ENCODE measurements around the gene RNF135. TPM values are rescaled to one million over a fixed set of nuclear protein-coding genes. Genes with fewer than 3 reads are reported as not detected.
"Not testable (repeated sequence)": the region's sequence is repeated elsewhere in the genome, so short reads cannot be mapped to it uniquely, and the experiment has no call there.

The RNF135 gene
- total and polyA plus RNA-seq, 9 donors, result 7.8 to 11.2 (median 9.3) TPM

DNA sequence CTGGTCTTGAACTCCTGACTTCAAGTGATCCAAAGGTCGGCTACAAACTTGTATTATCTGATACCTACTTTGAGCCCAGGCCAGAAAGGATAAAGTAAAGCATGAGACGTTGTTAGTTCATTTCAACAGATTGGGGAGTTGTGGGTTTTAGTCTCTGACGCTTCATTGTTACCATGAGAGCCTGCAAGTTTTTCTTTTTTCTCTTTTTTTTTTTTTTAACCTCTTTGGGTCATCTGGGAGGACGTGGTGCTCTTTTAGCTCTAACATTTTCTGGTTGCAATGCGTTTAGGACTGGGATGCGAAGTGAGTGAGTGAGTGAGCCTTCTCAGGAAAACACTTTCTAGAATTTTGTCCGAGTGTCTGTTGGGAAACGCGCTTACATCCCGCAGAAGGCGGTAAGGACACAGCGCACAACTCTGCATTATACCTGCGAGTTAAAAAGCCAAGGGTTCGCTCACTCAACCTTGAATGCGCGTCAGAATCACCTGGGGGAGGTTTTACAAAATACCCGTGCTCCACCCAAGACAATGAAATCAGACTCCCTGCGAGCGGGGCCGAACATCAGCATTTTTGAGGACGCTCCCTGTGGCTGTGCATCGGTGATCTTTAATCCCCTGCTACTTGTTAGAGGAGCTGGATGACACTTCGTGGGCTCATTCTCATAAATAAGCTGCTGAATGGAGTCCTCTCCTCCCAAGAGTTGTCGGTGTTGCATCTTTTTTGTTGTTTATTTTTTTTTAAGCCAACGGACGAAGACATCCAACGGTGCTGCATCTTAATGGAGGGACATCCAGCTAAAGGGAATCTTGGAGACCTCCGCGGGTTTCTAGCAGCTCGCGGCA, 629 bp upstream of the RNF135 start:
- Histone ChIP-seq H3K4me1 (ENCODE audit: control insufficient read depth, insufficient read depth, low read length) (peaks cover 4% of the 10 kb centered on the region), H3K36me3 (ENCODE audit: control insufficient read depth, insufficient read depth, low read length) (no peaks in the 10 kb centered on the region), H3K4me3 (ENCODE audit: low read length) (peak overlapping the region; percentile 63), H3K27ac (ENCODE audit: low read length) (peak overlapping the region; percentile 91), H3K9me3 (replicated peaks; ENCODE audit: control insufficient read depth, low read depth, low read length) (no peaks in the 10 kb centered on the region), H3K27me3 (ENCODE audit: control insufficient read depth, insufficient read depth, low read length) (no peaks in the 10 kb centered on the region)
- WGBS (ENCODE audit: insufficient coverage), result 6% methylated on average over 12 of the region's 31 CpGs
- DNase-seq, result peak; percentile 46

GRCh38 chr17:30975042-30975820, 4.4 kb downstream of the RNF135 start:
- peaks cover 3% of the 10 kb centered on the region for H3K9me3 ChIP-seq (replicated peaks; ENCODE audit: control insufficient read depth, low read depth, low read length)
- no peak overlapping the region for H3K27ac ChIP-seq (ENCODE audit: low read length)
- no peak for DNase-seq
- peaks cover 4% of the 10 kb centered on the region for H3K4me1 ChIP-seq (ENCODE audit: control insufficient read depth, insufficient read depth, low read length)
- no peaks in the 10 kb centered on the region for H3K27me3 ChIP-seq (ENCODE audit: control insufficient read depth, insufficient read depth, low read length)
- H3K36me3 ChIP-seq (ENCODE audit: control insufficient read depth, insufficient read depth, low read length), result no peaks in the 10 kb centered on the region
- WGBS (ENCODE audit: insufficient coverage), result 92% methylated on average over 7 of the region's 8 CpGs
- no peak overlapping the region for H3K4me3 ChIP-seq (ENCODE audit: low read length)

GRCh38 chr17:30979919-30980318, 9.1 kb downstream of the RNF135 start:
- not testable (repeated sequence) for H3K27ac ChIP-seq (ENCODE audit: low read length); H3K9me3 ChIP-seq (replicated peaks; ENCODE audit: control insufficient read depth, low read depth, low read length); DNase-seq; H3K27me3 ChIP-seq (ENCODE audit: control insufficient read depth, insufficient read depth, low read length); H3K36me3 ChIP-seq (ENCODE audit: control insufficient read depth, insufficient read depth, low read length); H3K4me3 ChIP-seq (ENCODE audit: low read length); H3K4me1 ChIP-seq (ENCODE audit: control insufficient read depth, insufficient read depth, low read length)
- WGBS (ENCODE audit: insufficient coverage), result no CpG with 5 or more reads among the region's 33 CpGs

GRCh38 chr17:30981531-30982519, 11.0 kb downstream of the RNF135 start:
- H3K4me3 ChIP-seq (ENCODE audit: low read length), result no peak overlapping the region
- H3K27ac ChIP-seq (ENCODE audit: low read length), result no peak overlapping the region
- no peaks in the 10 kb centered on the region for H3K27me3 ChIP-seq (ENCODE audit: control insufficient read depth, insufficient read depth, low read length)
- H3K4me1 ChIP-seq (ENCODE audit: control insufficient read depth, insufficient read depth, low read length), result no peaks in the 10 kb centered on the region
- peaks cover 13% of the 10 kb centered on the region for H3K36me3 ChIP-seq (ENCODE audit: control insufficient read depth, insufficient read depth, low read length)
- 93% methylated on average over 5 of the region's 8 CpGs for WGBS (ENCODE audit: insufficient coverage)
- H3K9me3 ChIP-seq (replicated peaks; ENCODE audit: control insufficient read depth, low read depth, low read length), result no peaks in the 10 kb centered on the region
- no peak for DNase-seq

GRCh38 chr17:30982855-30983254, 12.0 kb downstream of the RNF135 start:
- Histone ChIP-seq H3K4me3 (ENCODE audit: low read length) (no peak overlapping the region), H3K4me1 (ENCODE audit: control insufficient read depth, insufficient read depth, low read length) (no peaks in the 10 kb centered on the region), H3K9me3 (replicated peaks; ENCODE audit: control insufficient read depth, low read depth, low read length) (no peaks in the 10 kb centered on the region), H3K36me3 (ENCODE audit: control insufficient read depth, insufficient read depth, low read length) (peaks cover 13% of the 10 kb centered on the region), H3K27ac (ENCODE audit: low read length) (no peak overlapping the region), H3K27me3 (ENCODE audit: control insufficient read depth, insufficient read depth, low read length) (no peaks in the 10 kb centered on the region)
- no peak for DNase-seq
- no CpG with 5 or more reads among the region's 1 CpG for WGBS (ENCODE audit: insufficient coverage)

GRCh38 chr17:30990458-30990857, 19.6 kb downstream of the RNF135 start:
- H3K4me1 ChIP-seq (ENCODE audit: control insufficient read depth, insufficient read depth, low read length), result no peaks in the 10 kb centered on the region
- 100% methylated on average over 1 of the region's 3 CpGs for WGBS (ENCODE audit: insufficient coverage)
- no peaks in the 10 kb centered on the region for H3K27me3 ChIP-seq (ENCODE audit: control insufficient read depth, insufficient read depth, low read length)
- H3K36me3 ChIP-seq (ENCODE audit: control insufficient read depth, insufficient read depth, low read length), result peaks cover 5% of the 10 kb centered on the region
- H3K9me3 ChIP-seq (replicated peaks; ENCODE audit: control insufficient read depth, low read depth, low read length), result no peaks in the 10 kb centered on the region
- H3K27ac ChIP-seq (ENCODE audit: low read length), result no peak overlapping the region
- no peak for DNase-seq
- no peak overlapping the region for H3K4me3 ChIP-seq (ENCODE audit: low read length)

DNA sequence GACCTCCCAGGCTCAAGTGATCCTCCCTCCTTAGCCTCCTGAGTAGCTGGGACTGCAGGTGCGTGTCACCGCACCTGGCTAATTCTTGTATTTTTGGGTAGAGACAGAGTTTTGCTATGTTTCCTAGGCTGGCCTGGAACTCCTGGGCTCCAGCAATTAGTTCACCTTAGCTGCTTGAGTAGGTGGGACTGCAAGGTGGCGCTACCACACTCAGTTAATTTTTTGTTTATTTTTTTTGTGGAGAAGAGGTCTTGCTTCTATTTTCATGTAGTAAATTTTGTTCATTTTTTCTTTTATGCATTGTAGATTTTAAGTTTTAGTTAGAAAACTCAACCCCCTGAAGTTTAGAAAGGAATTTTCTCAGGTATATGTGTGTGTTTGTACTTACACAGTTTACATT, 21.7 kb downstream of the RNF135 start:
- no peaks in the 10 kb centered on the region for H3K27me3 ChIP-seq (ENCODE audit: control insufficient read depth, insufficient read depth, low read length)
- no peak overlapping the region for H3K4me3 ChIP-seq (ENCODE audit: low read length)
- H3K9me3 ChIP-seq (replicated peaks; ENCODE audit: control insufficient read depth, low read depth, low read length), result no peaks in the 10 kb centered on the region
- peaks cover 14% of the 10 kb centered on the region for H3K36me3 ChIP-seq (ENCODE audit: control insufficient read depth, insufficient read depth, low read length)
- H3K27ac ChIP-seq (ENCODE audit: low read length), result no peak overlapping the region
- WGBS (ENCODE audit: insufficient coverage), result no CpG with 5 or more reads among the region's 3 CpGs
- DNase-seq, result no peak
- no peaks in the 10 kb centered on the region for H3K4me1 ChIP-seq (ENCODE audit: control insufficient read depth, insufficient read depth, low read length)

GRCh38 chr17:30995347-30995746, 24.5 kb downstream of the RNF135 start:
- H3K4me1 ChIP-seq (ENCODE audit: control insufficient read depth, insufficient read depth, low read length), result no peaks in the 10 kb centered on the region
- DNase-seq, result no peak
- WGBS (ENCODE audit: insufficient coverage), result no CpG with 5 or more reads among the region's 3 CpGs
- H3K36me3 ChIP-seq (ENCODE audit: control insufficient read depth, insufficient read depth, low read length), result peaks cover 33% of the 10 kb centered on the region
- no peaks in the 10 kb centered on the region for H3K27me3 ChIP-seq (ENCODE audit: control insufficient read depth, insufficient read depth, low read length)
- no peak overlapping the region for H3K27ac ChIP-seq (ENCODE audit: low read length)
- no peaks in the 10 kb centered on the region for H3K9me3 ChIP-seq (replicated peaks; ENCODE audit: control insufficient read depth, low read depth, low read length)
- no peak overlapping the region for H3K4me3 ChIP-seq (ENCODE audit: low read length)

DNA sequence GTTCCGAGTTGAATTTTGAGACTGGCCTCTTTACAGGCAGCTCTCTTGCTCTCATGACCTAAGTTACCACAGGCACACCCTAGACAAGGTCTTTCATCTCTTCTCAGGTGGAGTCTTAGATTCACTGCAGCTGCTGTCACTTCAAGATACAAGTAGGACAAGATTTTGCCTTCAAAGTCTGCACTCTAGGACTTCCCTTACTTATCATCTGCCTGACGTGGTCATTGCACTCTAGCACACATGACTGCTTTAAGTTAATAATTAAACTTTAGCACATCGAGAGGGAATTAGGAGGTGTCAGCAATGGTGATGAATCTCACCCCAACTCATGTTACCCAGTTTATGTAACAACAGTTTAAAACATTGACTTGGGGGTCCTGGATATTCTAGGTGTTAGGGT, 25.6 kb downstream of the RNF135 start:
- peaks cover 33% of the 10 kb centered on the region for H3K36me3 ChIP-seq (ENCODE audit: control insufficient read depth, insufficient read depth, low read length)
- H3K9me3 ChIP-seq (replicated peaks; ENCODE audit: control insufficient read depth, low read depth, low read length), result no peaks in the 10 kb centered on the region
- no peak overlapping the region for H3K4me3 ChIP-seq (ENCODE audit: low read length)
- no peaks in the 10 kb centered on the region for H3K27me3 ChIP-seq (ENCODE audit: control insufficient read depth, insufficient read depth, low read length)
- no peak overlapping the region for H3K27ac ChIP-seq (ENCODE audit: low read length)
- no peaks in the 10 kb centered on the region for H3K4me1 ChIP-seq (ENCODE audit: control insufficient read depth, insufficient read depth, low read length)
- no peak for DNase-seq
- WGBS (ENCODE audit: insufficient coverage), result 100% methylated on average over 1 of the region's 3 CpGs

Measured in muscle of leg (tissue), 11 donors.